Upper lobe of left lung (tissue), 6 donors: Measurements from ENCODE around the gene MIPOL1. TPM values are rescaled to one million over a fixed set of nuclear protein-coding genes. Genes with fewer than 3 reads are reported as not detected.

Experiments used
- ATAC-seq, 2 donors: fragments of 200-7000 bp; cut with Tn5 transposase; one replicate each; pipeline ENCODE4 v1.9.1; 2022; ENCODE audit warnings: mild to moderate bottlenecking in 2 of 2, moderate library complexity in 2 of 2; ENCODE audit not compliant: low FRiP score in 2 of 2
- DNase-seq, 2 donors: peaks; one replicate each; pipeline ENCODE4 v3.0.0-alpha.2; 2019 to 2020
- H3K27ac ChIP-seq, 4 donors: fragments of 200-600 bp; sonication (generic); one replicate each; pipeline ENCODE4 v1.5.1; 2016 to 2019
- H3K27me3 ChIP-seq, 4 donors: fragments of 200-600 bp; sonication (generic); one replicate each; pipeline ENCODE4 v1.5.1; 2017 to 2019
- H3K36me3 ChIP-seq, 4 donors: fragments of 200-600 bp; sonication (generic); one replicate each; pipeline ENCODE4 v1.5.1; 2016 to 2019
- H3K4me1 ChIP-seq, 4 donors: fragments of 200-600 bp; sonication (generic); one replicate each; pipeline ENCODE4 v1.5.1; 2018 to 2019
- H3K4me3 ChIP-seq, 4 donors: fragments of 200-600 bp; sonication (generic); one replicate each; pipeline ENCODE4 v1.5.1; 2017 to 2019; ENCODE audit warnings: mild to moderate bottlenecking in 2 of 4, moderate library complexity in 1 of 4
- H3K9me3 ChIP-seq, 4 donors: fragments of 200-600 bp; sonication (generic); one replicate each; pipeline ENCODE4 v1.5.1; 2018 to 2019
- EP300 ChIP-seq, 4 donors: sonication (generic); formaldehyde crosslinking; IDR thresholded peaks; one replicate each; pipeline ENCODE4 v1.5.1; 2017; ENCODE audit warnings: antibody characterized with exemption in 4 of 4, control low read depth in 2 of 4
- POLR2A ChIP-seq, 4 donors: fragments of 450-650 bp; IDR thresholded peaks; one replicate each; pipeline ENCODE4 v1.5.1; 2016 to 2017; ENCODE audit warnings: antibody characterized with exemption in 4 of 4, mild to moderate bottlenecking in 2 of 4
- POLR2AphosphoS5 ChIP-seq, 2 donors: sonication (generic); formaldehyde crosslinking; IDR thresholded peaks; one replicate each; pipeline ENCODE4 v1.5.1; 2017; ENCODE audit warnings: antibody characterized with exemption in 2 of 2
- WGBS, 2 donors: methylation state at CpG; one replicate each; pipeline ENCODE4 v1.1.5; 2017 to 2018; 5-methylcytosine and 5-hydroxymethylcytosine counted together
- total RNA-seq, 6 donors: library from RNA; depleted of rRNA in 4 of 6; stranded (reverse); fragments of >200 nt in 4 of 6; gene quantifications; one replicate each; pipeline versions ENCODE4 v1.1.0 to v1.2.1, GENCODE V29; 2016 to 2021
- TF ChIP-seq, protein P1 (sequence below), 6 experiments: fragments of 450-650 bp in 4 of 6; fragments of 200-600 bp in 2 of 6; sonication (generic) in 2 of 6; IDR thresholded peaks; one replicate each; pipeline ENCODE4 v1.5.1; 2016 to 2019; ENCODE audit warnings: antibody characterized with exemption in 6 of 6
- donor health status: DM: no; HTN: no; CAD: no; lungs with moderate emphysema.
- donor health status: DM: no; HTN: yes; CAD: no; lungs with severe emphysema.

Gene MIPOL1
- total RNA-seq, 6 donors from 2014 or later = 4.1 to 32.6 (median 8.4) TPM

DNA sequence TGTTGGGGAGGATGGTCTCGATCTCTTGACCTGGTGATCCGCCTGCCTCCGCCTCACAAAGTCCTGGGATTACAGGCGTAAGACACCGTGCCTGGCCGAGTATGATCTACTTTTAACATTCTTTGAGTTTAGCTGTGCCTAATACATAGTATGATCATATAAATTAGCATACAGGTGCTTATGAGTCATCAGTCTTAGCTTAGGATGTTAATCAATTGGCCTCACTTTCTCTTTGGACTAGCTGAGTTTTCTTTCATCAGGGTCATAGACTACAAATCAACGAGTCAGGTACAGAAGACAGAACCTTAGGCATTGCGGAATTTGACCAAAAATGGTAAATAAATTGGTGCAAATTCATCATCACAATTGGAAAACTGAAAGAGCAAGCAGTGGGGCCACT is 27.5 kb upstream of the MIPOL1 start:
- H3K27me3 ChIP-seq = no peaks in the 10 kb centered on the region
- H3K27ac ChIP-seq = no peak overlapping the region
- H3K4me3 ChIP-seq = no peak overlapping the region
- WGBS, 2 donors = 93 to 95% methylated on average over 8 of the region's 8 CpGs
- TF ChIP-seq, protein P1, sequence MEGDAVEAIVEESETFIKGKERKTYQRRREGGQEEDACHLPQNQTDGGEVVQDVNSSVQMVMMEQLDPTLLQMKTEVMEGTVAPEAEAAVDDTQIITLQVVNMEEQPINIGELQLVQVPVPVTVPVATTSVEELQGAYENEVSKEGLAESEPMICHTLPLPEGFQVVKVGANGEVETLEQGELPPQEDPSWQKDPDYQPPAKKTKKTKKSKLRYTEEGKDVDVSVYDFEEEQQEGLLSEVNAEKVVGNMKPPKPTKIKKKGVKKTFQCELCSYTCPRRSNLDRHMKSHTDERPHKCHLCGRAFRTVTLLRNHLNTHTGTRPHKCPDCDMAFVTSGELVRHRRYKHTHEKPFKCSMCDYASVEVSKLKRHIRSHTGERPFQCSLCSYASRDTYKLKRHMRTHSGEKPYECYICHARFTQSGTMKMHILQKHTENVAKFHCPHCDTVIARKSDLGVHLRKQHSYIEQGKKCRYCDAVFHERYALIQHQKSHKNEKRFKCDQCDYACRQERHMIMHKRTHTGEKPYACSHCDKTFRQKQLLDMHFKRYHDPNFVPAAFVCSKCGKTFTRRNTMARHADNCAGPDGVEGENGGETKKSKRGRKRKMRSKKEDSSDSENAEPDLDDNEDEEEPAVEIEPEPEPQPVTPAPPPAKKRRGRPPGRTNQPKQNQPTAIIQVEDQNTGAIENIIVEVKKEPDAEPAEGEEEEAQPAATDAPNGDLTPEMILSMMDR (IDR thresholded peaks at IDR 0.05) = no peak
- no peak for TF ChIP-seq EP300 (IDR thresholded peaks at IDR 0.05)
- TF ChIP-seq POLR2A (IDR thresholded peaks at IDR 0.05) = no peak
- H3K36me3 ChIP-seq = no peaks in the 10 kb centered on the region
- DNase-seq (no peak), ATAC-seq (no peak)
- H3K4me1 ChIP-seq = peaks cover 6 to 18% (median 7%) of the 10 kb centered on the region in 4 donors
- H3K9me3 ChIP-seq = no peaks in the 10 kb centered on the region

DNA sequence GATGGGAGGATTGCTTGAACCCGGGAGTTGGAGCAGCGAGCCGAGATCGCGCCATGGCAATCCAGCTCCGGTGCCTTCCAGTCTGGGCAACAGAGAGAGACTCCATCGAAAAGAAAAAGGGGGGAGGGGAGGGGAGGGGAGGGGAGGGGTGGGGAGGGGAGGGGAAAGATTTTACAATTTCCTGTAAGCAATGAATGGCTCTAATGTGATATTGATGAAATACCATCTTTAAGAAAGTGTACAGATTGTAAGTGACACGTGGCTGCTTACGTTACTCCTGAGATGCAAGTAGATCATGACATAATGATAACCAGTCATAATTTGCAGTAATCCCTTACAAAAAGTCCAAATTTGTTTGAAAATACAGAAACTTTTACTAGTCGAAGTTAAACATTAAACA is 26.7 kb upstream of the MIPOL1 start:
- H3K36me3 ChIP-seq = no peaks in the 10 kb centered on the region
- H3K27me3 ChIP-seq = no peaks in the 10 kb centered on the region
- no peak overlapping the region for H3K4me3 ChIP-seq
- no peak for ATAC-seq
- no peak for TF ChIP-seq EP300 (IDR thresholded peaks at IDR 0.05)
- no peak for TF ChIP-seq POLR2AphosphoS5 (IDR thresholded peaks at IDR 0.05)
- TF ChIP-seq, protein P1 (IDR thresholded peaks at IDR 0.05) = no peak
- TF ChIP-seq POLR2A (IDR thresholded peaks at IDR 0.05) = no peak
- WGBS, 2 donors = 81 to 85% methylated on average over 10 of the region's 10 CpGs
- no peaks in the 10 kb centered on the region for H3K9me3 ChIP-seq
- peaks cover 6 to 18% (median 7%) of the 10 kb centered on the region in 4 donors for H3K4me1 ChIP-seq
- no peak for DNase-seq
- no peak overlapping the region for H3K27ac ChIP-seq

DNA sequence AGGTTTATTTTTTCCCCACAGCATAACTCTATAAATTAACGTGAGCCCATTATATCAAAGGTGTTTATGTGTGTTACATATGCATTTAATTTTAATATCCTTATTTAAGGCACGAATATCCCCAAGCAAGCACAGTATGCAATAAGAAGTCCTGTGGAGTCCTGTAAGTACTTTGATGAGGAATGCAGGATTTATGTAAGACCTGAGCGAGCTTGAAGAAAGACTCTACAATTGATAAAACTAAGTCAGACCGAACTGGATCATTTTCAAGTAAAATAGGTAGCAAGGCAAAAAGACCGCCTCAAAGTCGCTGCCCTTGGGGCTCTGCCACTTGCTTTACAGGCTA is 26.1 kb upstream of the MIPOL1 start:
- TF ChIP-seq POLR2AphosphoS5 (IDR thresholded peaks at IDR 0.05) = no peak
- no peak for TF ChIP-seq POLR2A (IDR thresholded peaks at IDR 0.05)
- TF ChIP-seq EP300 (IDR thresholded peaks at IDR 0.05) = no peak
- TF ChIP-seq, protein P1 (IDR thresholded peaks at IDR 0.05) = no peak
- Histone ChIP-seq H3K27ac (peak overlapping the region; percentile 85 to 96 (median 90)), H3K4me3 (peak overlapping the region in 3 of 4 donors; percentile 53 to 74 (median 71)), H3K4me1 (peaks cover 6 to 18% (median 7%) of the 10 kb centered on the region in 4 donors), H3K9me3 (no peaks in the 10 kb centered on the region), H3K36me3 (no peaks in the 10 kb centered on the region), H3K27me3 (no peaks in the 10 kb centered on the region)
- DNase-seq (no peak), ATAC-seq (peak in 1 of 2 donors; percentile 20)
- 7 to 9% methylated on average over 6 of the region's 6 CpGs for WGBS, 2 donors

DNA sequence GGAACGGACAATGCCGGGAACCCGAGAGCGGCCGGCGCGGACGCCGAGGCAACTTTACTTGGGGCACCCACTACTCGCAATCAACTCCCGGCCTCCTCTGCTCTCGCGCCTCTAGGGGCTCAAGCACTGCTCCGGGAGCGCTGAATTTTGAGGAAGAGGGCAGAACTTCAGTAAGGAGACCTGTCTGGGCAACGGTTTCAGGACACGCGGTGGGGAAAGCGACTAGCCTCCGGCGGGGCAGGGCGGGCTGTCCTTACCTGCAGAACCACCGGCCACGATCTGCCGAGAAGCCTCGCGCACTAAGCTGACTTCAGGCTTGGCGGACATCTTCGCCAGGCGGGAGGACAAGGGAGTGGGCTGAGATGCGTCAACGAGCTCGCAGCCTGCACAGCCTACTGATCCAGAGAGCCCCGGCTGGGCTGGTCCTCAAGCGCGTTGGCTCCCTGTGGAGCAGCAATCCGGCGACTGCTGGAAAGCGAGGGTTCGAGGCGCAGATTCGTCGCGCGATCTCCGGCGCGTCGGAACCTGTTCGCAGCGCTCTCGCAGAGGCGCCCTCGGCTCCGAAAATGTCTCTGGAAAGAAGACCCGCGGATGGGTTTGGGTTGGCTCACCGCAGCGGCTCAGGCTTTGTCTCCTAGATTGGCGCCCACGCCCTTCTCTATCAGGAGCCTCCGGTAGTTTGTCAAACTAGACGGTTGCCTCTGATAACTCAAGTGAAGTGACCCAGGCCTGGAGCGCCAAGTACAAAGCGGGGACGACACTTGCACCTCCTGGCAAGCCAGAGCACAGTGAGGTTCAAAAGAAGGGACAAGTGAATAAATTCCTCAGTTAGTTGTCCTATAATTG is 25.5 kb upstream of the MIPOL1 start, which contains the start of gene SLC25A21:
Gene SLC25A21, minus strand, starts transcription at position 583 of the 846 bp plus-strand sequence.
- DNase-seq (peak; percentile 68 to 93), ATAC-seq (peak; percentile 89 to 93)
- 4 to 5% methylated on average over 26 to 66 of the region's 66 CpGs for WGBS, 2 donors
- Histone ChIP-seq H3K27me3 (no peaks in the 10 kb centered on the region), H3K9me3 (no peaks in the 10 kb centered on the region), H3K4me3 (peak within 1 kb of the TSS; percentile 53 to 74 (median 65)), H3K4me1 (peaks cover 6 to 18% (median 7%) of the 10 kb centered on the region in 4 donors), H3K36me3 (no peaks in the 10 kb centered on the region), H3K27ac (peak within 1 kb of the TSS; percentile 85 to 96 (median 90))
- TF ChIP-seq POLR2AphosphoS5 (IDR thresholded peaks at IDR 0.05) = peak in 1 of 2 donors; percentile 33
- no peak for TF ChIP-seq EP300 (IDR thresholded peaks at IDR 0.05)
- TF ChIP-seq, protein P1 (IDR thresholded peaks at IDR 0.05) = peak in 1 of 6 experiments; percentile 40
- peak in 2 of 4 donors; percentile 19 to 52 for TF ChIP-seq POLR2A (IDR thresholded peaks at IDR 0.05)
